Lower leg skin (tissue), 3 donors: Measurements from ENCODE around the gene MLC1.

Source experiments
- POLR2A ChIP-seq, 2 donors: fragments of 450-650 bp; IDR thresholded peaks; one replicate each; pipeline ENCODE4 v1.6.1; 2016 to 2017; ENCODE audit warnings: antibody characterized with exemption in 2 of 2, mild to moderate bottlenecking in 1 of 2, moderate library complexity in 1 of 2
- TF ChIP-seq, protein P1 (sequence below), 3 donors: fragments of 450-650 bp; IDR thresholded peaks; one replicate each; pipeline ENCODE4 v1.5.1; 2016; ENCODE audit warnings: antibody characterized with exemption in 3 of 3, mild to moderate bottlenecking in 3 of 3, moderate library complexity in 2 of 3

DNA sequence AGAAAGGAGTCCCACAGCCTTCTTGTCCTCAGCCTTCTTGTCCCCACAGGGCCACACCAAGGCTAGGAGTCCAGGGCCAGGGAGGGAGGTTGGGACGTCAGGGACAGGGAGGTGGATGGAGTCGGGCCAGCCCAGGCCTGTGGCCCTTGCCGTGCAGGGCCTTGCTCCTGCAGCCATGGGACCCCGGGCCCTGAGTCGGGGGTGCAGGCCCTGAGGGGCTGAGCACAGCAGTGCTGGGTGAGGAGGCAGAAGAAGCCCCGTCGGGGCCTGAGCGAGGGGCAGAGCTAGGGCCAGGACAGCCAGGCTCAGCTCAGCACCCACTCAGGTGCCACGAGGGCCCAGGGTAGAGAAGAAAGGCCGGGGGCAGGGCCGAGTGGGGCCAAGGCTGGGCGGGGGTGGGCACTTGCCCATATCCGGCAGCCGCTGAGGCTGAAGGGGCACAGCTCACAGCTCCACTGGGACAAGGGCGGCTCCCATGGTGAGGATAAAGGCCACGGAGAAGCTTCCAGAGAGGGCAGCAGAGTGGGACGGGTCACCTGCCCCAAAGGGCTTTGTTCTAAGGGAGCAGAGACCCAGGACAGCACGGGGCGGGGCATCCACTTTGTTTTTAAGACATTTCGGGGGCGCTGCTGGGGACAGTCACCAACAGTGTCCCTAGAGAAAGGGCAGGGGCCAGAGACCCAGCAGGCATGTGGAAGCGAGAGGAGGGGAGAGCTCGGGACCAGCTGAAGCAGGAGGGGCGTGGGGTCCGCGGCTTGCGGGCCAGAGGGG lies 3.6 kb downstream of the MLC1 start:
- TF ChIP-seq, protein P1, sequence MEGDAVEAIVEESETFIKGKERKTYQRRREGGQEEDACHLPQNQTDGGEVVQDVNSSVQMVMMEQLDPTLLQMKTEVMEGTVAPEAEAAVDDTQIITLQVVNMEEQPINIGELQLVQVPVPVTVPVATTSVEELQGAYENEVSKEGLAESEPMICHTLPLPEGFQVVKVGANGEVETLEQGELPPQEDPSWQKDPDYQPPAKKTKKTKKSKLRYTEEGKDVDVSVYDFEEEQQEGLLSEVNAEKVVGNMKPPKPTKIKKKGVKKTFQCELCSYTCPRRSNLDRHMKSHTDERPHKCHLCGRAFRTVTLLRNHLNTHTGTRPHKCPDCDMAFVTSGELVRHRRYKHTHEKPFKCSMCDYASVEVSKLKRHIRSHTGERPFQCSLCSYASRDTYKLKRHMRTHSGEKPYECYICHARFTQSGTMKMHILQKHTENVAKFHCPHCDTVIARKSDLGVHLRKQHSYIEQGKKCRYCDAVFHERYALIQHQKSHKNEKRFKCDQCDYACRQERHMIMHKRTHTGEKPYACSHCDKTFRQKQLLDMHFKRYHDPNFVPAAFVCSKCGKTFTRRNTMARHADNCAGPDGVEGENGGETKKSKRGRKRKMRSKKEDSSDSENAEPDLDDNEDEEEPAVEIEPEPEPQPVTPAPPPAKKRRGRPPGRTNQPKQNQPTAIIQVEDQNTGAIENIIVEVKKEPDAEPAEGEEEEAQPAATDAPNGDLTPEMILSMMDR (IDR thresholded peaks at IDR 0.05): no peak
- no peak for TF ChIP-seq POLR2A (IDR thresholded peaks at IDR 0.05)
